CD14-positive monocyte (primary cell): ENCODE measurements around the gene TRIM67. TPM values are rescaled to one million over a fixed set of nuclear protein-coding genes. Genes with fewer than 3 reads are reported as not detected.

Experiments used
- DNase-seq, 3 donors: peaks; one replicate each; pipeline ENCODE4 v3.0.0-alpha.2; 2011 to 2022
- H2AFZ ChIP-seq: 2 replicates; pipeline ENCODE4 v1.6.0; 2012; ENCODE audit warnings: mild to moderate bottlenecking, low read depth, low read length, inconsistent platforms; ENCODE audit not compliant: insufficient read depth, poor library complexity, severe bottlenecking
- H3K27ac ChIP-seq, 2 donors: 1 replicate in 1 of 2; 2 replicates in 1 of 2; pipeline ENCODE4 v1.5.1; 2012 to 2013; ENCODE audit warnings: low read length in 2 of 2, control low read depth in 1 of 2, inconsistent platforms in 1 of 2, low read depth in 1 of 2, mild to moderate bottlenecking in 1 of 2
- H3K27me3 ChIP-seq, 2 donors: one replicate each; pipeline versions ENCODE4 v1.6.0 to v1.6.1; 2011 to 2013; ENCODE audit warnings: low read length in 2 of 2; ENCODE audit not compliant: control insufficient read depth in 2 of 2, insufficient read depth in 2 of 2
- H3K36me3 ChIP-seq, 2 donors: replicated peaks in 1 of 2; 1 replicate in 1 of 2; 2 replicates in 1 of 2; pipeline versions ENCODE4 v1.5.1 to v1.6.1; 2012 to 2013; ENCODE audit warnings: low read length in 2 of 2, control low read depth in 1 of 2, inconsistent platforms in 1 of 2, mild to moderate bottlenecking in 1 of 2; ENCODE audit not compliant: insufficient read depth in 2 of 2, control insufficient read depth in 1 of 2
- H3K4me1 ChIP-seq, 2 donors: 1 replicate in 1 of 2; 2 replicates in 1 of 2; pipeline versions ENCODE4 v1.5.1 to v1.6.1; 2012 to 2013; ENCODE audit warnings: low read length in 2 of 2, control low read depth in 1 of 2, inconsistent platforms in 1 of 2, mild to moderate bottlenecking in 1 of 2, moderate library complexity in 1 of 2; ENCODE audit not compliant: insufficient read depth in 2 of 2, control insufficient read depth in 1 of 2
- H3K4me2 ChIP-seq: replicated peaks from 2 replicates; pipeline ENCODE3; 2012; ENCODE audit warnings: low read length, moderate library complexity, mild to moderate bottlenecking; ENCODE audit not compliant: poor library complexity, severe bottlenecking; ENCODE audit errors: extremely low read depth
- H3K4me3 ChIP-seq, 3 experiments: fragments of 200-600 bp in 1 of 3; sonication (generic) in 1 of 3; replicated peaks in 1 of 3; 1 replicate in 2 of 3; 2 replicates in 1 of 3; pipeline ENCODE4 v1.5.1; 2011 to 2013; ENCODE audit warnings: low read length in 3 of 3, mild to moderate bottlenecking in 3 of 3, control low read depth in 2 of 3, low read depth in 2 of 3, inconsistent platforms in 1 of 3, moderate library complexity in 1 of 3
- H3K79me2 ChIP-seq: 2 replicates; pipeline ENCODE4 v1.6.0; 2012; ENCODE audit warnings: mild to moderate bottlenecking, control low read depth, inconsistent platforms, low read length, moderate library complexity; ENCODE audit not compliant: insufficient read depth
- H3K9ac ChIP-seq: 2 replicates; pipeline ENCODE4 v1.6.0; 2017; ENCODE audit warnings: low read length, mild to moderate bottlenecking; ENCODE audit not compliant: insufficient read depth, poor library complexity, severe bottlenecking
- H3K9me3 ChIP-seq, 2 donors: replicated peaks in 1 of 2; 1 replicate in 1 of 2; 2 replicates in 1 of 2; pipeline versions ENCODE4 v1.5.1 to v1.6.1; 2012 to 2013; ENCODE audit warnings: low read length in 2 of 2, control low read depth in 1 of 2; ENCODE audit not compliant: control insufficient read depth in 1 of 2, insufficient read depth in 1 of 2
- H4K20me1 ChIP-seq: 2 replicates; pipeline ENCODE4 v1.6.0; 2012; ENCODE audit warnings: mild to moderate bottlenecking, low read length, control low read depth, moderate library complexity; ENCODE audit not compliant: insufficient read depth
- H3K27ac Mint-ChIP-seq, 7 donors: one replicate each; pipeline ENCODE4 v1.8.0; 2020; ENCODE audit warnings: mild to moderate bottlenecking in 7 of 7, mixed read lengths in 7 of 7, moderate library complexity in 6 of 7, inconsistent platforms in 2 of 7
- H3K27me3 Mint-ChIP-seq, 3 donors: one replicate each; pipeline ENCODE4 v1.8.0; 2021 to 2022; ENCODE audit warnings: low read depth in 3 of 3, mild to moderate bottlenecking in 3 of 3, mixed read lengths in 3 of 3, moderate library complexity in 3 of 3, inconsistent platforms in 1 of 3
- H3K36me3 Mint-ChIP-seq, 2 donors: one replicate each; pipeline ENCODE4 v1.8.0; 2020; ENCODE audit warnings: mixed read lengths in 2 of 2, inconsistent platforms in 1 of 2, mild to moderate bottlenecking in 1 of 2
- H3K4me1 Mint-ChIP-seq: one replicate; pipeline ENCODE4 v1.8.0; 2020; ENCODE audit warnings: mild to moderate bottlenecking, mixed read lengths
- H3K4me3 Mint-ChIP-seq, 2 donors: one replicate each; pipeline ENCODE4 v1.8.0; 2020; ENCODE audit warnings: mild to moderate bottlenecking in 2 of 2, mixed read lengths in 2 of 2, moderate library complexity in 1 of 2
- H3K9me3 Mint-ChIP-seq, 7 donors: one replicate each; pipeline ENCODE4 v1.8.0; 2020 to 2022; ENCODE audit warnings: mixed read lengths in 7 of 7, mild to moderate bottlenecking in 6 of 7, moderate library complexity in 6 of 7, inconsistent platforms in 2 of 7
- CTCF ChIP-seq: fragments of 200-600 bp; IDR thresholded peaks from one replicate; pipeline ENCODE4 v1.8.0; 2022; ENCODE audit warnings: antibody characterized with exemption, mild to moderate bottlenecking
- WGBS: methylation state at CpG from one replicate; pipeline ENCODE4 v1.1.5; 2013; ENCODE audit warnings: missing lambda C conversion rate; ENCODE audit not compliant: insufficient coverage; 5-methylcytosine and 5-hydroxymethylcytosine counted together
- intact Hi-C, 2 donors: fragments of 100-400 bp; cut with micrococcal nuclease; formaldehyde crosslinking; loops; one replicate each; pipeline versions ENCODE4 v1.15.0 to v1.15.1; 2023
- polyA plus RNA-seq, 3 donors: library from polyadenylated mRNA; depleted of rRNA in 1 of 3; unstranded in 2 of 3; stranded (reverse) in 1 of 3; fragments of 300-500 nt in 2 of 3; fragments of >200 nt in 1 of 3; fragmentation: Illumina TruSeq in 2 of 3; gene quantifications; 1 replicate in 2 of 3; 2 replicates in 1 of 3; pipeline ENCODE4 v1.2.3, GENCODE V29; 2012 to 2021

Gene TRIM67
- polyA plus RNA-seq, 3 donors: not detected

GRCh38 chr1:231232870-231233734 is 71.2 kb downstream of the TRIM67 start:
- no peak overlapping the region for H3K4me3 ChIP-seq
- peak overlapping the region in 1 of 7 donors; percentile 71 for H3K27ac Mint-ChIP-seq
- H3K4me1 Mint-ChIP-seq: peaks cover 22% of the 10 kb centered on the region
- H4K20me1 ChIP-seq: peaks cover 23% of the 10 kb centered on the region
- no peaks in the 10 kb centered on the region for H3K27me3 ChIP-seq
- no peak for DNase-seq
- no peak overlapping the region for H3K4me2 ChIP-seq
- no peak overlapping the region for H3K27ac ChIP-seq
- no peaks in the 10 kb centered on the region for H3K27me3 Mint-ChIP-seq
- H3K4me1 ChIP-seq: peaks cover 0 to 3% of the 10 kb centered on the region in 2 donors
- H3K9me3 ChIP-seq: no peaks in the 10 kb centered on the region
- H3K9ac ChIP-seq: no peak overlapping the region
- peaks cover 35% of the 10 kb centered on the region for H3K79me2 ChIP-seq
- intact Hi-C loops: no loop called here
- TF ChIP-seq CTCF: no peak
- no peaks in the 10 kb centered on the region for H3K9me3 Mint-ChIP-seq
- H3K36me3 Mint-ChIP-seq: peaks cover 63 to 76% of the 10 kb centered on the region in 2 donors
- no peak overlapping the region for H2AFZ ChIP-seq
- 89% methylated on average over 9 of the region's 14 CpGs for WGBS
- peaks cover 42 to 97% of the 10 kb centered on the region in 2 donors for H3K36me3 ChIP-seq
- H3K4me3 Mint-ChIP-seq: no peak overlapping the region

- Histone ChIP-seq H3K4me2 (no peak overlapping the region), H3K4me1 (peaks cover 0 to 3% of the 10 kb centered on the region in 2 donors), H2AFZ (no peak overlapping the region), H3K4me3 (no peak overlapping the region), H3K9ac (no peak overlapping the region), H3K27ac (no peak overlapping the region), H3K9me3 (no peaks in the 10 kb centered on the region), H3K27me3 (no peaks in the 10 kb centered on the region), H3K36me3 (peaks cover 45 to 97% of the 10 kb centered on the region in 2 donors), H4K20me1 (peaks cover 23% of the 10 kb centered on the region), H3K79me2 (peaks cover 42% of the 10 kb centered on the region)
- H3K9me3 Mint-ChIP-seq: no peaks in the 10 kb centered on the region
- peaks cover 24% of the 10 kb centered on the region for H3K4me1 Mint-ChIP-seq
- no peak overlapping the region for H3K27ac Mint-ChIP-seq
- no peak for TF ChIP-seq CTCF
- no peak for DNase-seq
- intact Hi-C loops: no loop called here
- H3K27me3 Mint-ChIP-seq: no peaks in the 10 kb centered on the region
- peaks cover 67 to 78% of the 10 kb centered on the region in 2 donors for H3K36me3 Mint-ChIP-seq
- WGBS: no CpG with 5 or more reads among the region's 8 CpGs
- no peak overlapping the region for H3K4me3 Mint-ChIP-seq
Measured at GRCh38 chr1:231233735-231234417, 72.0 kb downstream of the TRIM67 start.
